Stimulated activated CD8-positive, alpha-beta memory T cell treated with anti-CD3 and anti-CD28 coated beads, Interleukin-2, amount 100 ng/mL, for 1 hour (primary cell): Measurements from ENCODE around the gene TRIM33.
"Not testable (repeated sequence)": the region's sequence is repeated elsewhere in the genome, so short reads cannot be mapped to it uniquely, and the experiment has no call there.

Source experiments
- DNase-seq, 2 donors: peaks; one replicate each; pipeline ENCODE4 v3.0.0-alpha.2; 2020; ENCODE audit warnings: low read depth in 2 of 2

The TRIM33 gene

GRCh38 chr1:114418948-114419347 lies 92.1 kb downstream of the TRIM33 start:
- DNase-seq: not testable (repeated sequence)

GRCh38 chr1:114397601-114398000 lies 113.4 kb downstream of the TRIM33 start:
- DNase-seq: no peak

GRCh38 chr1:114395863-114396262 lies 115.1 kb downstream of the TRIM33 start:
- no peak for DNase-seq

- no peak for DNase-seq
Observed at GRCh38 chr1:114390960-114391359, 120.0 kb downstream of the TRIM33 start.

- DNase-seq: no peak
Observed at GRCh38 chr1:114390361-114390760, 120.6 kb downstream of the TRIM33 start.

GRCh38 chr1:114388432-114389003 lies 122.5 kb downstream of the TRIM33 start:
- no peak for DNase-seq

- DNase-seq: not testable (repeated sequence)
Observed at GRCh38 chr1:114387585-114387984, 123.4 kb downstream of the TRIM33 start.

GRCh38 chr1:114387010-114387360 lies 124.0 kb downstream of the TRIM33 start:
- DNase-seq: no peak

GRCh38 chr1:114386129-114387009 lies 124.6 kb downstream of the TRIM33 start:
- DNase-seq: no peak

- DNase-seq: no peak
Observed at GRCh38 chr1:114384922-114385321, 126.1 kb downstream of the TRIM33 start.

GRCh38 chr1:114379987-114380386 lies 131.0 kb downstream of the TRIM33 start:
- DNase-seq: no peak

GRCh38 chr1:114379358-114379757 lies 131.6 kb downstream of the TRIM33 start:
- no peak for DNase-seq

GRCh38 chr1:114377356-114377755 lies 133.6 kb downstream of the TRIM33 start:
- DNase-seq: no peak

- no peak for DNase-seq
Observed at GRCh38 chr1:114369930-114370329, 141.1 kb downstream of the TRIM33 start.

- DNase-seq: not testable (repeated sequence)
Observed at GRCh38 chr1:114369266-114369919, 141.6 kb downstream of the TRIM33 start.

- no peak for DNase-seq
Observed at GRCh38 chr1:114368560-114369255, 142.3 kb downstream of the TRIM33 start.

- no peak for DNase-seq
Observed at GRCh38 chr1:114367810-114368209, 143.2 kb downstream of the TRIM33 start.

GRCh38 chr1:114363230-114363629 lies 147.8 kb downstream of the TRIM33 start:
- DNase-seq: not testable (repeated sequence)

- no peak for DNase-seq
Observed at GRCh38 chr1:114359791-114360190, 151.2 kb downstream of the TRIM33 start.

- no peak for DNase-seq
Observed at GRCh38 chr1:114355240-114355639, 155.8 kb downstream of the TRIM33 start.

- no peak for DNase-seq
Observed at GRCh38 chr1:114353262-114353661, 157.7 kb downstream of the TRIM33 start.

- no peak for DNase-seq
Observed at GRCh38 chr1:114352797-114353196, 158.2 kb downstream of the TRIM33 start.
